Measurements from ENCODE around the gene TNS2.

TNS2 gene

GRCh38 chr12:53042607-53043454 lies 7.0 kb upstream of the TNS2 start:
- in situ Hi-C loops (cut with HindIII; ENCODE audit: low sequenced_read_pairs), result no loop called here

GRCh38 chr12:53044052-53044581 lies 5.7 kb upstream of the TNS2 start:
- in situ Hi-C loops (cut with HindIII; ENCODE audit: low sequenced_read_pairs), result no loop called here

GRCh38 chr12:53044896-53045695 lies 4.8 kb upstream of the TNS2 start:
- in situ Hi-C loops (cut with HindIII; ENCODE audit: low sequenced_read_pairs), result no loop called here

- in situ Hi-C loops (cut with HindIII; ENCODE audit: low sequenced_read_pairs), result no loop called here
Observed at GRCh38 chr12:53045696-53046045, 4.2 kb upstream of the TNS2 start.

GRCh38 chr12:53046655-53047220 lies 3.1 kb upstream of the TNS2 start:
- in situ Hi-C loops (cut with HindIII; ENCODE audit: low sequenced_read_pairs), result no loop called here

- in situ Hi-C loops (cut with HindIII; ENCODE audit: low sequenced_read_pairs), result no loop called here
Observed at GRCh38 chr12:53047221-53048032, 2.4 kb upstream of the TNS2 start.

- in situ Hi-C loops (cut with HindIII; ENCODE audit: low sequenced_read_pairs), result no loop called here
Observed at GRCh38 chr12:53048033-53048779, 1.7 kb upstream of the TNS2 start.

- in situ Hi-C loops (cut with HindIII; ENCODE audit: low sequenced_read_pairs), result no loop called here
Observed at GRCh38 chr12:53048780-53049401, 974 bp upstream of the TNS2 start.

- in situ Hi-C loops (cut with HindIII; ENCODE audit: low sequenced_read_pairs), result no loop called here
Observed at GRCh38 chr12:53050426-53051057, 677 bp downstream of the TNS2 start.

GRCh38 chr12:53051058-53051880 lies 1.4 kb downstream of the TNS2 start:
- in situ Hi-C loops (cut with HindIII; ENCODE audit: low sequenced_read_pairs), result no loop called here

GRCh38 chr12:53051881-53052412 lies 2.1 kb downstream of the TNS2 start:
- in situ Hi-C loops (cut with HindIII; ENCODE audit: low sequenced_read_pairs), result no loop called here

GRCh38 chr12:53052419-53053217 lies 2.8 kb downstream of the TNS2 start:
- in situ Hi-C loops (cut with HindIII; ENCODE audit: low sequenced_read_pairs), result no loop called here

- in situ Hi-C loops (cut with HindIII; ENCODE audit: low sequenced_read_pairs), result no loop called here
Observed at GRCh38 chr12:53053218-53054111, 3.6 kb downstream of the TNS2 start.

GRCh38 chr12:53054112-53054878 lies 4.4 kb downstream of the TNS2 start:
- in situ Hi-C loops (cut with HindIII; ENCODE audit: low sequenced_read_pairs), result no loop called here

- in situ Hi-C loops (cut with HindIII; ENCODE audit: low sequenced_read_pairs), result no loop called here
Observed at GRCh38 chr12:53055471-53056266, 5.8 kb downstream of the TNS2 start.
